ENCODE measurements around the gene NEURL1. TPM values are rescaled to one million over a fixed set of nuclear protein-coding genes. Genes with fewer than 3 reads are reported as not detected.

Gene NEURL1
- total RNA-seq, 3 donors from 2014 or later = 15.9 to 68.7 (median 42.9) TPM

DNA sequence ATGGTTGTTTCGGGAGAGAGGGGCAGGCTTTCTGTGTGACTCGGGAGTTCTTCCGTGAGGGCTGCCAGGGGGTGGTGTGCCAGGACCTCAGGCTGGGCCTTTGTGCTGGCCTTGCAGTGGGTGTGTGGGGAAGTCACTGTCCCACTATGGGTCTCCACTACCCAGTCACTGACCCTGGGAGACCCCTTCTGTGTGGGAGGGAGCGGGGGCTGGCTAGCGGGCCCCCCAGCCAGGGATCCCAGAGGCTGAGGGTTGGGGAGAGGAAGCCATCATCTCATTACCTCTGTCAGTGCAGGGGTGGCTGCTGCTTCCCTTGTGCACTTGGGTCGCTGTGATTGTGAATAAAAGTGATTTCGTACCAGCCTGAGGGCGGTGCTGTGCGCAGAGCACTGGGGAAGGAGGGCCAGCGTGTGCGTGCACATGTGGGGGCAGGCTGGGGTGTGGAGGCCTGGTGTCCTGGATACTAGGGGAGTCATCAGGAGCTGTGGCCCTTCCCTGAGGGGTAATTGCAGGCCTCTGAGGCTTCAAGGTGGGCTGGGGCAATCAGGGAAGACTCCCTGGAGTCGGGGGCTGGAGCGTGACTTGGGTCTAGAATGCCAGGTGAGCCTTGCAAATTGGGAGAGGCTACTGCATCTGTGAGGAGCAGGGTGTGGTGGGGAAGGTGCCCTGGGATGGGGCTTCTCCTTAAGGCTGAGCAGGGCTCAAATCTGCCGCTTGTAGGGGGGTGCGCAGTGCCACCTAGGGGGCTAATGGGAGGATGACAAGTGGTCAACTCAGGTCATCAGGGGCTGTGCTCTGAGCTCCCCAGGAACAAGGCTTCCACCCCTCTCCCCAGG lies 98.9 kb downstream of the NEURL1 start:
- no peaks in the 10 kb centered on the region for H3K9me3 ChIP-seq
- DNase-seq (peak in 1 of 3 donors; percentile 38), ATAC-seq (peak; percentile 62)
- H3K4me1 ChIP-seq (ENCODE audit: low read depth) = peaks cover 3% of the 10 kb centered on the region
- TF ChIP-seq, protein P1, sequence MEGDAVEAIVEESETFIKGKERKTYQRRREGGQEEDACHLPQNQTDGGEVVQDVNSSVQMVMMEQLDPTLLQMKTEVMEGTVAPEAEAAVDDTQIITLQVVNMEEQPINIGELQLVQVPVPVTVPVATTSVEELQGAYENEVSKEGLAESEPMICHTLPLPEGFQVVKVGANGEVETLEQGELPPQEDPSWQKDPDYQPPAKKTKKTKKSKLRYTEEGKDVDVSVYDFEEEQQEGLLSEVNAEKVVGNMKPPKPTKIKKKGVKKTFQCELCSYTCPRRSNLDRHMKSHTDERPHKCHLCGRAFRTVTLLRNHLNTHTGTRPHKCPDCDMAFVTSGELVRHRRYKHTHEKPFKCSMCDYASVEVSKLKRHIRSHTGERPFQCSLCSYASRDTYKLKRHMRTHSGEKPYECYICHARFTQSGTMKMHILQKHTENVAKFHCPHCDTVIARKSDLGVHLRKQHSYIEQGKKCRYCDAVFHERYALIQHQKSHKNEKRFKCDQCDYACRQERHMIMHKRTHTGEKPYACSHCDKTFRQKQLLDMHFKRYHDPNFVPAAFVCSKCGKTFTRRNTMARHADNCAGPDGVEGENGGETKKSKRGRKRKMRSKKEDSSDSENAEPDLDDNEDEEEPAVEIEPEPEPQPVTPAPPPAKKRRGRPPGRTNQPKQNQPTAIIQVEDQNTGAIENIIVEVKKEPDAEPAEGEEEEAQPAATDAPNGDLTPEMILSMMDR (IDR thresholded peaks at IDR 0.05) = peak; percentile 25
- intact Hi-C loops (cut with DNase I, micrococcal nuclease) = no loop called here
- H3K4me3 ChIP-seq = no peak overlapping the region
- no peaks in the 10 kb centered on the region for H3K36me3 ChIP-seq (ENCODE audit: low read depth)

DNA sequence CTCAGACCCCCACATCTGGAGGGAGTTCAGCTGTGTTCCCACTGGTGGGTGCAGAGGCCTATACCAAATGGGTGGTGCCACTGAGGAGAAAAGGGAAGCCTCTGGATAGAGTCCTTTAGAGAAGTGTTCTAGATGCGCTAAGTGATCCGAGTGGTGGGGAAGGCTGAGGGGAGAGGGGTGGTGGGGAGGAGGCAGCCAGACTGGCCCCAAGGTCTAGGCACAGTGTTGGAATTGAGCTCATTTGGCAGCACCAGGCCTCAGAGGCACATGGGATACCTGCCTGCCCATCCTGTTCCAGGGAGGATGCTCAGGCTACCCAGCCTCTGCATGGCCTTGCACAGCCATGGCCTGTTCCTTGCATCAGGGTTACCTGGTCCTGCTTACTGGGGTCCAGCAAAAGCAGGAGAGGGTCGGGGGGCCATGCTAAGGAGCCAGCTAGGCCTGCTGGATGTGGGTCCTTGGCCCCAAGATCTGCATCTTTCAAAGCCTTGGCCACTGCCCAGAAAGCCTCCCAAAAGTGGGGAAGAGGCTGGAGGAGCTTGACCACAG lies 99.6 kb downstream of the NEURL1 start:
- intact Hi-C loops (cut with DNase I, micrococcal nuclease) = no loop called here
- Histone ChIP-seq H3K9me3 (no peaks in the 10 kb centered on the region), H3K36me3 (ENCODE audit: low read depth) (no peaks in the 10 kb centered on the region), H3K4me1 (ENCODE audit: low read depth) (peaks cover 3% of the 10 kb centered on the region), H3K4me3 (no peak overlapping the region)
- ATAC-seq (no peak), DNase-seq (no peak)
- TF ChIP-seq, protein P1 (IDR thresholded peaks at IDR 0.05) = no peak

DNA sequence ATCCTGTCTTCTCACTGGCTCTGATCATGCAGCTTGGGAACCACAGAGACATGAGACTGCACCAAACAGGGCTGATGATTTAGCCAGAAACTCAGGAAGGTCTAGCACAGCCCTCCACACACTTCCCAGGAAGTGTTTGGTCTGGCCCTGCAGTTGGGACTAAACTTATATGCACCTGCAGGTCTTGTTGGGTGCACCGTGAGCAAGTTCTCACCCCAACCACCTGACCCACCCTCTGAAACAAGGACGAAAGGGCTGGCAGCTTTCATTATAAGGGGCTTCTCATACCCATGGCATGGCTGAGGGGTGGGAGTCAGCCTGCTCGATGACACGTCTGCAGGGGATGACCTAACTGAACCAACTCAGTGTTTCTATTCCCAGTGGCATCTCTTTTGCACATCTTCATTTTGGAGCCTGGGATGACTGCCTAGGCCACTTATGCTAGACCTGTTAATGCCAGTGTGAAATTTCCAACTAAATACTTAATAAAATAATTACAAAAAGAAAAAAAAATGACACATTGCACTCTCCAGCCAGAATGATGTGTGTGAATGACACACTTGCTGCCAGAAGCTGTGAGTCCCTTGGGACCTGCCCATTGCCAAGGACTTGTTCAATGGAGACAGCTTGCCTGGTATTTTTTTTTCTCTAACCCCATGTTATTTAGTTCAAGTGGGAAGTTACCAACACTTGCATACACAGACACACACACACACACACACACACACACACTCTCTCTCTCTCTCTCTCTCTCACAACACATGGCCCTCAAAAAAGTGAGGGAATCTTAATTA lies 102.6 kb downstream of the NEURL1 start:
- Histone ChIP-seq H3K4me1 (ENCODE audit: low read depth) (peaks cover 5% of the 10 kb centered on the region), H3K36me3 (ENCODE audit: low read depth) (no peaks in the 10 kb centered on the region), H3K9me3 (no peaks in the 10 kb centered on the region), H3K4me3 (no peak overlapping the region)
- intact Hi-C loops (cut with DNase I, micrococcal nuclease) = no loop called here
- DNase-seq = no peak
- TF ChIP-seq, protein P1 (IDR thresholded peaks at IDR 0.05) = no peak
- ATAC-seq = no peak

DNA sequence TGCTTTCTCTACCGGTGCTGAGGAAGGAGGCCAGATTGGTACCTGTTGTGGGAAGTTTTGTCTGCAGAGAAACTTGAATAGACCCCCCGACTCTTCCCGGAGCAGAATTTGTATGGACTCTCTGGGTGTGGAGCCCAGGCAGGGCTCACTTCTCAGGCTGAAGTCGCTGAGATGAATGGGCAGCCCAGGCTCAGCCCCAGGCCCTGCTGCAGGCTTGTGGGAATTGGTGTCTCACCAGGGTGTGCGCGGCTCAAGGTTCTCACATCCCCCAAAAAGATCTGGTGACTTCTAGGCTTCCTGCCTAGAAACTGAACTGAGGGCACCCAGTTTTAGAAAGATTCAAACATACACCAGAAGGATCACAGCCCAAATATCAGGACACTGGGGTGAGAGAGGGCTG lies 103.5 kb downstream of the NEURL1 start:
- intact Hi-C loops (cut with DNase I, micrococcal nuclease) = no loop called here
- no peaks in the 10 kb centered on the region for H3K9me3 ChIP-seq
- H3K4me3 ChIP-seq = no peak overlapping the region
- no peaks in the 10 kb centered on the region for H3K36me3 ChIP-seq (ENCODE audit: low read depth)
- TF ChIP-seq, protein P1 (IDR thresholded peaks at IDR 0.05) = no peak
- no peak for DNase-seq
- peaks cover 5% of the 10 kb centered on the region for H3K4me1 ChIP-seq (ENCODE audit: low read depth)
- ATAC-seq = no peak

DNA sequence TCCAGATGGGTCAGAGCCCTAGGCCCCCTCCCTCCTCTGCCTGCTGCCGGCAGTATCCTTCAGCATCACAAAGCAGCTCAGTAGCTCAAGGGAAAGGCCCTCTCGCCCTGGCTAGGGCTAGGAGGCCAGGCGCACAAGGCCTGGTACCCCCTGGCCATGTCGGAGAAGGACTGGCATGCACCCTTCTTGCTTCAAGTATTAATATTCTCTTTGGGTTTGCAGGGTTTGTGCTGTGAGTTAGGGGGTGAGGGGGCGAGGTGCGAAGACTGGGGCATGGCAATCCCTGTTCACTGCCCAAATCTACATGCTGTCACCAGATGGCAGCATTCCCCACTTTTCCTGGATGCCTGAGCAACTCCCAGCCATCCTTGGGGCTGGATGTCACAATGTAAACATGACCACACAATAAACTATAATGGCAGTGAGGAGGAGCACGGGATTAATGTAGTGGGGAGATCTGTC lies 105.2 kb downstream of the NEURL1 start:
- intact Hi-C loops (cut with DNase I, micrococcal nuclease) = no loop called here
- peak in 2 of 3 donors; percentile 66 to 80 for DNase-seq
- TF ChIP-seq, protein P1 (IDR thresholded peaks at IDR 0.05) = peak; percentile 27

More for the DNA sequence above, 105.2 kb downstream of the NEURL1 start:
- peak; percentile 84 for ATAC-seq
- H3K4me3 ChIP-seq = no peak overlapping the region
- H3K9me3 ChIP-seq = no peaks in the 10 kb centered on the region
- peaks cover 5% of the 10 kb centered on the region for H3K4me1 ChIP-seq (ENCODE audit: low read depth)
- H3K36me3 ChIP-seq (ENCODE audit: low read depth) = no peaks in the 10 kb centered on the region
